IMR-90 (cell line): ENCODE results near the gene NET1. TPM values are rescaled to one million over a fixed set of nuclear protein-coding genes. Genes with fewer than 3 reads are reported as not detected.

Experiments used
- ATAC-seq: fragments of 200-7000 bp; cut with Tn5 transposase; 2 replicates; pipeline ENCODE4 v1.9.1; 2020; ENCODE audit warnings: low read depth, mild to moderate bottlenecking, moderate library complexity
- BruUV-seq: library from RNA; stranded (reverse); fragments of 400-500 nt; replicated peaks from 2 replicates; lab custom pipeline; 2021; lab: Mats Ljungman, UMichigan
- CTCF ChIA-PET: fragments of 300-600 bp; formaldehyde crosslinking; extraction: SDS; loops from one replicate; lab custom pipeline; 2021; ENCODE audit warnings: antibody characterized with exemption; lab: Yijun Ruan, JAX
- POLR2A ChIA-PET: fragments of 300-600 bp; sonication (Branson Sonifier 250); formaldehyde crosslinking; loops from one replicate; lab custom pipeline; 2022; ENCODE audit warnings: antibody characterized with exemption; ENCODE audit not compliant: unreplicated experiment; lab: Charles Lee
- DNase-seq: peaks from one replicate; pipeline ENCODE4 v3.0.0; 2013
- H2AFZ ChIP-seq: replicated peaks from 2 replicates; pipeline ENCODE3; 2013; ENCODE audit warnings: low read length, mild to moderate bottlenecking; ENCODE audit not compliant: poor library complexity
- H2AK5ac ChIP-seq: 2 replicates; pipeline ENCODE4 v1.6.1; 2013; ENCODE audit warnings: low read depth, low read length, inconsistent platforms
- H2AK9ac ChIP-seq: replicated peaks from 2 replicates; pipeline ENCODE3; 2013; ENCODE audit warnings: mild to moderate bottlenecking, low read depth, low read length, moderate library complexity; ENCODE audit not compliant: poor library complexity
- H2BK120ac ChIP-seq: 2 replicates; pipeline ENCODE4 v1.6.1; 2013; ENCODE audit warnings: low read depth, low read length, inconsistent platforms
- H2BK15ac ChIP-seq: 3 replicates; pipeline ENCODE4 v1.6.1; 2013; ENCODE audit warnings: low read depth, low read length, inconsistent platforms
- H2BK20ac ChIP-seq: 2 replicates; pipeline ENCODE4 v1.6.1; 2013; ENCODE audit warnings: low read depth, mild to moderate bottlenecking, inconsistent platforms, low read length, moderate library complexity
- H2BK5ac ChIP-seq: 2 replicates; pipeline ENCODE4 v1.6.1; 2013; ENCODE audit warnings: mild to moderate bottlenecking, low read depth, low read length, inconsistent platforms; ENCODE audit not compliant: poor library complexity, severe bottlenecking
- H3K14ac ChIP-seq: replicated peaks from 2 replicates; pipeline ENCODE4 v1.6.1; 2013; ENCODE audit warnings: low read depth, low read length, inconsistent platforms
- H3K18ac ChIP-seq: 2 replicates; pipeline ENCODE4 v1.6.1; 2013; ENCODE audit warnings: low read depth, low read length, control low read depth
- H3K23ac ChIP-seq: 2 replicates; pipeline ENCODE4 v1.6.1; 2013; ENCODE audit warnings: low read depth, low read length, inconsistent platforms
- H3K27ac ChIP-seq: 2 replicates; pipeline ENCODE4 v1.5.1; 2013; ENCODE audit warnings: mild to moderate bottlenecking, control low read depth, low read length; ENCODE audit not compliant: insufficient read depth
- H3K27me3 ChIP-seq: 2 replicates; pipeline ENCODE4 v1.6.1; 2013; ENCODE audit warnings: low read length; ENCODE audit not compliant: control insufficient read depth, insufficient read depth
- H3K36me3 ChIP-seq: 2 replicates; pipeline ENCODE4 v1.6.1; 2013; ENCODE audit warnings: low read length, mixed read lengths; ENCODE audit not compliant: control insufficient read depth, insufficient read depth
- H3K4ac ChIP-seq: 2 replicates; pipeline ENCODE4 v1.6.1; 2013; ENCODE audit warnings: low read depth, low read length, inconsistent platforms
- H3K4me1 ChIP-seq: 2 replicates; pipeline ENCODE4 v1.6.1; 2013; ENCODE audit warnings: low read length, mixed read lengths; ENCODE audit not compliant: control insufficient read depth, insufficient read depth
- H3K4me2 ChIP-seq: 2 replicates; pipeline ENCODE4 v1.6.1; 2013; ENCODE audit warnings: low read depth, mild to moderate bottlenecking, control low read depth, low read length, moderate library complexity
- H3K4me3 ChIP-seq: 2 replicates; pipeline ENCODE4 v1.5.1; 2013; ENCODE audit warnings: low read depth, mild to moderate bottlenecking, control low read depth, low read length, moderate library complexity; ENCODE audit not compliant: insufficient read depth
- H3K56ac ChIP-seq: 2 replicates; pipeline ENCODE4 v1.6.1; 2013; ENCODE audit warnings: low read length, inconsistent platforms; ENCODE audit not compliant: insufficient read depth; ENCODE audit errors: extremely low read depth
- H3K79me1 ChIP-seq, 2 experiments: 2 replicates each; pipeline ENCODE4 v1.6.1; 2013; ENCODE audit warnings: low read length in 2 of 2, inconsistent platforms in 1 of 2, low read depth in 1 of 2
- H3K9ac ChIP-seq: 2 replicates; pipeline ENCODE4 v1.6.1; 2013; ENCODE audit warnings: low read depth, low read length, control low read depth
- H3K9me1 ChIP-seq: 2 replicates; pipeline ENCODE4 v1.6.1; 2013; ENCODE audit warnings: low read length, inconsistent platforms; ENCODE audit not compliant: insufficient read depth
- H3K9me3 ChIP-seq: 2 replicates; pipeline ENCODE4 v1.6.1; 2013; ENCODE audit warnings: low read length; ENCODE audit not compliant: control insufficient read depth, insufficient read depth
- H4K20me1 ChIP-seq: 2 replicates; pipeline ENCODE4 v1.6.1; 2013; ENCODE audit warnings: low read length, inconsistent platforms; ENCODE audit not compliant: insufficient read depth
- H4K5ac ChIP-seq: 2 replicates; pipeline ENCODE4 v1.6.1; 2013; ENCODE audit warnings: mild to moderate bottlenecking, low read depth, low read length, control low read depth
- H4K8ac ChIP-seq, 2 experiments: 2 replicates each; pipeline ENCODE4 v1.6.1; 2013; ENCODE audit warnings: low read depth in 2 of 2, low read length in 2 of 2, control low read depth in 1 of 2, inconsistent platforms in 1 of 2
- H4K91ac ChIP-seq: 2 replicates; pipeline ENCODE4 v1.6.1; 2013; ENCODE audit warnings: low read depth, low read length, inconsistent platforms; ENCODE audit not compliant: insufficient read depth
- BHLHE40 ChIP-seq: fragments of 150-350 bp; IDR thresholded peaks from 2 replicates; pipeline ENCODE4 v1.6.1; 2016; ENCODE audit warnings: mild to moderate bottlenecking, low read depth, low read length
- CTCF ChIP-seq: conservative IDR thresholded peaks from 2 replicates; pipeline ENCODE4 v1.5.1; 2012; ENCODE audit warnings: mild to moderate bottlenecking, low read depth, low read length, improper control_type of control experiment
- NFE2L2 ChIP-seq: fragments of 150-350 bp; IDR thresholded peaks from 2 replicates; pipeline ENCODE4 v1.6.1; 2016; ENCODE audit warnings: low read depth, mild to moderate bottlenecking, low read length
- POLR2A ChIP-seq: IDR thresholded peaks from 2 replicates; pipeline ENCODE4 v1.6.1; 2012; ENCODE audit warnings: mild to moderate bottlenecking, low read depth, low read length
- RCOR1 ChIP-seq: IDR thresholded peaks from 2 replicates; pipeline ENCODE4 v1.6.1; 2012; ENCODE audit warnings: mild to moderate bottlenecking, low read length, improper control_type of control experiment; ENCODE audit not compliant: insufficient replicate concordance
- RFX5 ChIP-seq: IDR thresholded peaks from 2 replicates; pipeline ENCODE4 v1.8.0; 2012; ENCODE audit warnings: low read depth, mild to moderate bottlenecking, low read length, moderate library complexity
- SMC3 ChIP-seq: fragments of 150-350 bp; IDR thresholded peaks from 2 replicates; pipeline ENCODE4 v1.6.1; 2016; ENCODE audit warnings: low read depth, mild to moderate bottlenecking, antibody characterized with exemption, low read length, moderate library complexity
- USF2 ChIP-seq: fragments of 150-350 bp; IDR thresholded peaks from 2 replicates; pipeline ENCODE4 v1.6.1; 2017; ENCODE audit warnings: mild to moderate bottlenecking, antibody characterized with exemption, low read length, low read depth
- WGBS, 2 experiments: methylation state at CpG; one replicate each; pipeline versions ENCODE4 v1.1.5 to v1.1.7; 2013; ENCODE audit warnings: missing lambda C conversion rate in 2 of 2; ENCODE audit not compliant: insufficient read length in 1 of 2; ENCODE audit errors: extremely low coverage in 2 of 2; 5-methylcytosine and 5-hydroxymethylcytosine counted together
- dilution Hi-C: fragments of 300-500 bp; cut with HindIII; formaldehyde crosslinking; loops from one replicate; pipeline ENCODE4 v1.14.3; 2018; ENCODE audit warnings: low sequenced_read_pairs; ENCODE audit not compliant: unreplicated experiment
- in situ Hi-C: fragments of 300-500 bp; cut with MboI; formaldehyde crosslinking; loops from 3 replicates; pipeline ENCODE4 v1.14.3; 2019; ENCODE audit warnings: low sequenced_read_pairs, inconsistent platforms, mixed read lengths
- intact Hi-C: fragments of 100-400 bp; cut with micrococcal nuclease; formaldehyde crosslinking; loops from 2 replicates; pipeline ENCODE4 v1.10.0; 2022
- polyA plus RNA-seq, 3 experiments: library from polyadenylated mRNA; depleted of rRNA; stranded (reverse); fragments of >200 nt; gene quantifications; 2 replicates each; pipeline ENCODE4 v1.2.3, GENCODE V29; 2012; ENCODE audit warnings: low replicate concordance in 1 of 3
- total RNA-seq: library from RNA; depleted of rRNA; stranded (reverse); fragments of >200 nt; gene quantifications from 2 replicates; pipeline ENCODE4 v1.2.3, GENCODE V29; 2012

NET1 gene
- total and polyA plus RNA-seq, 2 of the 4 experiments (the other 2 are of a cell fraction): 20.0 to 54.7 TPM

GRCh38 chr10:5399332-5399731 lies 13.0 kb upstream of the NET1 start:
- dilution Hi-C loops: no loop called here

More at GRCh38 chr10:5399332-5399731, 13.0 kb upstream of the NET1 start:
- peaks cover 11% of the 10 kb centered on the region for H3K27me3 ChIP-seq
- POLR2A ChIA-PET: no interaction called here
- no peak overlapping the region for H4K5ac ChIP-seq
- no peak overlapping the region for H4K8ac ChIP-seq
- no peaks in the 10 kb centered on the region for H3K9me1 ChIP-seq
- no peak overlapping the region for H2AK5ac ChIP-seq
- H3K9me3 ChIP-seq: no peaks in the 10 kb centered on the region
- no peak overlapping the region for H3K56ac ChIP-seq
- CTCF ChIA-PET: no interaction called here
- no peak overlapping the region for H2BK20ac ChIP-seq
- no peak overlapping the region for H3K18ac ChIP-seq
- no peak overlapping the region for H2AFZ ChIP-seq
- no CpG with 5 or more reads among the region's 6 CpGs for WGBS, 2 experiments
- no TSS peak for BruUV-seq
- no peaks in the 10 kb centered on the region for H3K36me3 ChIP-seq
- no peaks in the 10 kb centered on the region for H3K4me1 ChIP-seq
- DNase-seq: no peak
- no peak overlapping the region for H2AK9ac ChIP-seq
- H2BK5ac ChIP-seq: no peak overlapping the region
- no peak overlapping the region for H2BK120ac ChIP-seq
- TF ChIP-seq USF2 (no peak), BHLHE40 (no peak), POLR2A (no peak), RCOR1 (no peak), SMC3 (no peak), NFE2L2 (no peak), CTCF (no peak), RFX5 (no peak)
- H3K27ac ChIP-seq: no peak overlapping the region
- no peaks in the 10 kb centered on the region for H4K20me1 ChIP-seq
- H3K23ac ChIP-seq: no peak overlapping the region
- in situ Hi-C loops (no loop called here), intact Hi-C loops (no loop called here)
- H3K9ac ChIP-seq: no peak overlapping the region
- H2BK15ac ChIP-seq: no peak overlapping the region
- H3K4me3 ChIP-seq: no peak overlapping the region
- H4K91ac ChIP-seq: no peak overlapping the region
- H3K79me1 ChIP-seq: no peaks in the 10 kb centered on the region
- H3K14ac ChIP-seq: no peak overlapping the region
- H3K4me2 ChIP-seq: no peak overlapping the region
- no peak overlapping the region for H3K4ac ChIP-seq
- no peak for ATAC-seq
